HepG2 (cell line): Measurements from ENCODE around the gene GMPPA. TPM values are rescaled to one million over a fixed set of nuclear protein-coding genes. Genes with fewer than 3 reads are reported as not detected.

Source experiments
- ASH2L ChIP-seq: fragments of 300-600, 200-600 bp; sonication (generic); IDR thresholded peaks from 2 replicates; pipeline ENCODE4 v1.7.0; 2017; ENCODE audit warnings: low read depth, mild to moderate bottlenecking, moderate library complexity, mixed read lengths, low read length; ENCODE audit not compliant: insufficient read length
- ATF4 ChIP-seq, 2 experiments: fragments of 450-650 bp in 1 of 2; sonication (generic) in 1 of 2; formaldehyde crosslinking; IDR thresholded peaks; 2 replicates each; pipeline versions ENCODE4 v1.5.0 to v1.8.0; 2020 to 2022; ENCODE audit warnings: mild to moderate bottlenecking in 1 of 2, missing genetic modification reagents in 1 of 2
- CEBPG ChIP-seq: IDR thresholded peaks from 2 replicates; pipeline ENCODE4 v1.6.1; 2016
- CREB3 ChIP-seq: sonication (generic); formaldehyde crosslinking; IDR thresholded peaks from 2 replicates; pipeline ENCODE4 v1.5.0; 2020; ENCODE audit warnings: missing genetic modification reagents
- CTCF ChIP-seq: sonication (generic); formaldehyde crosslinking; IDR thresholded peaks from 2 replicates; pipeline ENCODE4 v1.5.0; 2020; ENCODE audit warnings: mild to moderate bottlenecking, missing genetic modification reagents, moderate library complexity
- EP300 ChIP-seq, 3 experiments: sonication (generic) in 1 of 3; formaldehyde crosslinking in 1 of 3; IDR thresholded peaks; 2 replicates each; pipeline versions ENCODE4 v1.5.1 to v1.6.1; 2011 to 2020; ENCODE audit warnings: low read depth in 2 of 3, low read length in 2 of 3, borderline replicate concordance in 1 of 3, improper control_type of control experiment in 1 of 3, mild to moderate bottlenecking in 1 of 3, missing genetic modification reagents in 1 of 3, moderate library complexity in 1 of 3
- HDAC1 ChIP-seq: sonication (generic); formaldehyde crosslinking; IDR thresholded peaks from 2 replicates; pipeline ENCODE4 v1.5.1; 2020; ENCODE audit warnings: mild to moderate bottlenecking, missing genetic modification reagents
- HNF1B ChIP-seq: sonication (generic); formaldehyde crosslinking; IDR thresholded peaks from 2 replicates; pipeline ENCODE4 v1.5.1; 2020; ENCODE audit warnings: mild to moderate bottlenecking, moderate library complexity, missing genetic modification reagents
- IKZF5 ChIP-seq: IDR thresholded peaks from 2 replicates; pipeline ENCODE4 v1.6.1; 2018; ENCODE audit warnings: missing genetic modification reagents, mild to moderate bottlenecking, missing compliant biosample characterization
- KAT7 ChIP-seq: IDR thresholded peaks from 2 replicates; pipeline ENCODE4 v1.6.1; 2018; ENCODE audit warnings: borderline replicate concordance, missing compliant biosample characterization
- MIER3 ChIP-seq: IDR thresholded peaks from 2 replicates; pipeline ENCODE4 v1.6.1; 2016; ENCODE audit warnings: missing compliant biosample characterization, borderline replicate concordance
- NR2F2 ChIP-seq: IDR thresholded peaks from 2 replicates; pipeline ENCODE4 v1.6.1; 2012; ENCODE audit warnings: low read depth, inconsistent platforms, borderline replicate concordance
- RARG ChIP-seq: sonication (generic); formaldehyde crosslinking; IDR thresholded peaks from 2 replicates; pipeline ENCODE4 v1.4.0; 2020; ENCODE audit warnings: low read depth, mild to moderate bottlenecking, missing genetic modification reagents
- RXRA ChIP-seq: sonication (generic); formaldehyde crosslinking; IDR thresholded peaks from 2 replicates; pipeline ENCODE4 v1.5.1; 2020; ENCODE audit warnings: missing genetic modification reagents
- SMAD3 ChIP-seq: sonication (generic); formaldehyde crosslinking; IDR thresholded peaks from 2 replicates; pipeline ENCODE4 v1.4.0; 2020; ENCODE audit warnings: missing genetic modification reagents
- THRA ChIP-seq: sonication (generic); formaldehyde crosslinking; IDR thresholded peaks from 2 replicates; pipeline ENCODE4 v1.4.0; 2020; ENCODE audit warnings: missing genetic modification reagents, borderline replicate concordance
- ZNF232 ChIP-seq: sonication (generic); formaldehyde crosslinking; IDR thresholded peaks from 2 replicates; pipeline ENCODE4 v1.4.0; 2020; ENCODE audit warnings: missing genetic modification reagents, borderline replicate concordance
- ZNF792 ChIP-seq: IDR thresholded peaks from 2 replicates; pipeline ENCODE4 v1.6.1; 2016
- ZNF878 ChIP-seq: sonication (generic); formaldehyde crosslinking; IDR thresholded peaks from 2 replicates; pipeline ENCODE4 v1.8.1; 2023; ENCODE audit warnings: mild to moderate bottlenecking, missing genetic modification reagents, moderate library complexity
- ZSCAN29 ChIP-seq: sonication (generic); formaldehyde crosslinking; conservative IDR thresholded peaks from 2 replicates; pipeline ENCODE4 v1.4.0; 2020; ENCODE audit warnings: mild to moderate bottlenecking, missing genetic modification reagents
- polyA plus RNA-seq, 8 experiments: library from polyadenylated mRNA; depleted of rRNA in 3 of 8; stranded (reverse) in 7 of 8; unstranded in 1 of 8; fragments of >200 nt; fragmentation: Illumina TruSeq in 4 of 8; extraction: Trizol in 4 of 8; gene quantifications; 2 replicates each; pipeline versions ENCODE4 v1.2.1 to v1.2.3, GENCODE V29; 2011 to 2016; ENCODE audit warnings: low read depth in 4 of 8, missing spikeins in 1 of 8, mixed read lengths in 1 of 8; ENCODE audit not compliant: insufficient read depth in 1 of 8
- total RNA-seq, 5 experiments: library from RNA; depleted of rRNA; stranded (reverse); fragments of >200 nt; fragmentation: Illumina TruSeq; extraction: Trizol; gene quantifications; 2 replicates each; pipeline ENCODE4 v1.2.3, GENCODE V29; 2016; ENCODE audit warnings: low read depth in 1 of 5

GMPPA gene
- total and polyA plus RNA-seq, 2 of the 13 experiments (the other 11 are each of a cell fraction or from before 2014, with no cell fraction given): 81.1 to 106 TPM

GRCh38 chr2:219545943-219546352 is 47.3 kb downstream of the GMPPA start (continued):
- TF ChIP-seq HNF1B (0 out of 2 replicates have a peak, but pooled peaks have one; percentile 43), NR2F2 (no peak; the same call in 1 of the 2 replicates), RARG (CRISPR knock-in tag) (no peak), ZNF792 (CRISPR knock-in tag) (peak; percentile 65; the same call in 1 of the 2 replicates), ZNF878 (CRISPR knock-in tag) (peak; percentile 93), ASH2L (peak; percentile 53), MIER3 (peak; percentile 93), ZSCAN29 (no peak), SMAD3 (CRISPR knock-in tag) (peak; percentile 37; the same call in 1 of the 2 replicates), EP300 (IDR thresholded peaks at IDR 0.05; ENCODE audit: low read depth in 2 of 2, low read length in 2 of 2) (peak; percentile 49 to 84; a peak in 3 of 4 replicates), EP300 (CRISPR knock-in tag; IDR thresholded peaks at IDR 0.05; ENCODE audit: borderline replicate concordance) (peak; percentile 78), RXRA (peak; percentile 69; the same call in 1 of the 2 replicates), THRA (peak; percentile 66; the same call in 1 of the 2 replicates), KAT7 (CRISPR knock-in tag) (no peak; the same call in 1 of the 2 replicates), CTCF (CRISPR knock-in tag) (peak; percentile 26; the same call in 1 of the 2 replicates), IKZF5 (peak; percentile 76; the same call in 1 of the 2 replicates), HDAC1 (CRISPR knock-in tag) (peak; percentile 74), CREB3 (CRISPR knock-in tag) (no peak), CEBPG (CRISPR knock-in tag) (peak; percentile 93), ATF4 (CRISPR knock-in tag; IDR thresholded peaks at IDR 0.05) (0 out of 4 replicates have a peak, but pooled peaks of 1 of the 2 experiments have one; percentile 12), ZNF232 (CRISPR knock-in tag) (no peak)
